Astrocyte (in vitro differentiated cells and primary cell): ENCODE data around the gene QRFP.

Source experiments
- EZH2 ChIP-seq: IDR thresholded peaks from 2 replicates; pipeline ENCODE4 v1.6.1; 2012; ENCODE audit warnings: mild to moderate bottlenecking, low read length, inconsistent platforms; ENCODE audit not compliant: insufficient read depth
- TF ChIP-seq, protein P1 (sequence below): IDR thresholded peaks from 2 replicates; pipeline ENCODE4 v1.5.1; 2011; ENCODE audit warnings: low read depth, mild to moderate bottlenecking, inconsistent platforms, low read length, moderate library complexity; ENCODE audit not compliant: insufficient read depth

DNA sequence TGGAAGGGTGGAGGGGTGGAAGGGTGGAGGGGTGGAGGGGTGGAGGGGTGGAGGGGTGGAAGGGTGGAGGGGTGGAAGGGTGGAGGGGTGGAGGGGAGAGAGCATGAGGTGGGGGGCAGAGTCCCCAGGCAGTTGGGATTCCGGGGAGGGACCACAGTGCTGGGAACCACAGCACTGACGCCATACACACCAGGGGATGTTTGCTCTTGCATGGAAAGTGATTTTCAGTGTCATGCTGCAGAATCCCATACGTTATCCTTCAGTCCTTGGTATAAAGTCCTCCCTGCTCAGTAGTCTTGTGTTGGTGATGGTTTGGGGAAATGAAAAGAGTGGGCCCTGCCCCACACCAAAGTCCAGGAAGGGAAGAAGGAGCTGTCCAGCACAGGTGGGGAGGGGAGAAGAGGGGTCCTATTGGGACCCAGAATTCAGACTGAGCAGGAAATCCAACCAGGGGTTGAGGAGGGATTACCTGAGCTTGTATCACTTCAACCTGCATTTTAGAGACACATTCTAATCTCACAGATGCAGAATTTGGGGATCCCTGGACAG is 48.0 kb upstream of the QRFP start:
- TF ChIP-seq EZH2 = no peak
- TF ChIP-seq, protein P1, sequence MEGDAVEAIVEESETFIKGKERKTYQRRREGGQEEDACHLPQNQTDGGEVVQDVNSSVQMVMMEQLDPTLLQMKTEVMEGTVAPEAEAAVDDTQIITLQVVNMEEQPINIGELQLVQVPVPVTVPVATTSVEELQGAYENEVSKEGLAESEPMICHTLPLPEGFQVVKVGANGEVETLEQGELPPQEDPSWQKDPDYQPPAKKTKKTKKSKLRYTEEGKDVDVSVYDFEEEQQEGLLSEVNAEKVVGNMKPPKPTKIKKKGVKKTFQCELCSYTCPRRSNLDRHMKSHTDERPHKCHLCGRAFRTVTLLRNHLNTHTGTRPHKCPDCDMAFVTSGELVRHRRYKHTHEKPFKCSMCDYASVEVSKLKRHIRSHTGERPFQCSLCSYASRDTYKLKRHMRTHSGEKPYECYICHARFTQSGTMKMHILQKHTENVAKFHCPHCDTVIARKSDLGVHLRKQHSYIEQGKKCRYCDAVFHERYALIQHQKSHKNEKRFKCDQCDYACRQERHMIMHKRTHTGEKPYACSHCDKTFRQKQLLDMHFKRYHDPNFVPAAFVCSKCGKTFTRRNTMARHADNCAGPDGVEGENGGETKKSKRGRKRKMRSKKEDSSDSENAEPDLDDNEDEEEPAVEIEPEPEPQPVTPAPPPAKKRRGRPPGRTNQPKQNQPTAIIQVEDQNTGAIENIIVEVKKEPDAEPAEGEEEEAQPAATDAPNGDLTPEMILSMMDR = no peak
